HUES48 (cell line): ENCODE data around the gene PTGES2.

Experiments used
- H3K27ac ChIP-seq: one replicate; pipeline ENCODE4 v1.7.0; 2013; ENCODE audit warnings: low read depth, low read length, inconsistent platforms
- H3K27me3 ChIP-seq: 2 replicates; pipeline ENCODE4 v1.6.1; 2013; ENCODE audit warnings: mild to moderate bottlenecking, low read length; ENCODE audit not compliant: control insufficient read depth, insufficient read depth
- H3K36me3 ChIP-seq: 2 replicates; pipeline ENCODE4 v1.6.1; 2013; ENCODE audit warnings: low read length; ENCODE audit not compliant: control insufficient read depth, insufficient read depth
- H3K4me1 ChIP-seq: 2 replicates; pipeline ENCODE4 v1.6.1; 2013; ENCODE audit warnings: mild to moderate bottlenecking, low read length; ENCODE audit not compliant: control insufficient read depth, insufficient read depth
- H3K4me3 ChIP-seq: 2 replicates; pipeline ENCODE4 v1.5.1; 2013; ENCODE audit warnings: mild to moderate bottlenecking, low read depth, low read length
- H3K9ac ChIP-seq: 2 replicates; pipeline ENCODE4 v1.6.1; 2013; ENCODE audit warnings: mild to moderate bottlenecking, low read depth, low read length, moderate library complexity
- H3K9me3 ChIP-seq: 2 replicates; pipeline ENCODE4 v1.6.1; 2013; ENCODE audit warnings: low read length; ENCODE audit not compliant: control insufficient read depth, insufficient read depth

The PTGES2 gene

DNA sequence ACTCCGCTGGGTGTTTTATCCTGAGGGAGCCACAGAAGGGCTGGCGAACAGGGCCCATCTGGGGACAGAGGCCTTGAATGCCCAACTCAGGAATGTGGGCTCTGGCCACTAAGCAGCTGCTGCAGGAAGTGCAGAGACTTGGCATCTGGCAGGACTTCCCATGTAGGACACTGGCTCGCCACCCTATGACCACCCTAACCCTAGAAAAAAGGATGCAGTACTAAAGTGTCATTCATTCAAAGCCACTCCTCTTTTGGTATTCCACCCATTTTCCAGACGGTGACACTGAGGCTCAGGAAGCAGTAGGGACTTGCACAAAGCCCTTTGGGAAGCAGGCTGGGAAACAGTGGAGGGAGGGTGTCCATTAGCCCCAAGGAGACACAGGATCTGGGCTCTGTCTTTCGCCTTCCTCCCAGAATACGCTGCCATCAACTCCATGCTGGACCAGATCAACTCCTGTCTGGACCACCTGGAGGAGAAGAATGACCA, 35.5 kb upstream of the PTGES2 start:
- no peak overlapping the region for H3K27ac ChIP-seq

DNA sequence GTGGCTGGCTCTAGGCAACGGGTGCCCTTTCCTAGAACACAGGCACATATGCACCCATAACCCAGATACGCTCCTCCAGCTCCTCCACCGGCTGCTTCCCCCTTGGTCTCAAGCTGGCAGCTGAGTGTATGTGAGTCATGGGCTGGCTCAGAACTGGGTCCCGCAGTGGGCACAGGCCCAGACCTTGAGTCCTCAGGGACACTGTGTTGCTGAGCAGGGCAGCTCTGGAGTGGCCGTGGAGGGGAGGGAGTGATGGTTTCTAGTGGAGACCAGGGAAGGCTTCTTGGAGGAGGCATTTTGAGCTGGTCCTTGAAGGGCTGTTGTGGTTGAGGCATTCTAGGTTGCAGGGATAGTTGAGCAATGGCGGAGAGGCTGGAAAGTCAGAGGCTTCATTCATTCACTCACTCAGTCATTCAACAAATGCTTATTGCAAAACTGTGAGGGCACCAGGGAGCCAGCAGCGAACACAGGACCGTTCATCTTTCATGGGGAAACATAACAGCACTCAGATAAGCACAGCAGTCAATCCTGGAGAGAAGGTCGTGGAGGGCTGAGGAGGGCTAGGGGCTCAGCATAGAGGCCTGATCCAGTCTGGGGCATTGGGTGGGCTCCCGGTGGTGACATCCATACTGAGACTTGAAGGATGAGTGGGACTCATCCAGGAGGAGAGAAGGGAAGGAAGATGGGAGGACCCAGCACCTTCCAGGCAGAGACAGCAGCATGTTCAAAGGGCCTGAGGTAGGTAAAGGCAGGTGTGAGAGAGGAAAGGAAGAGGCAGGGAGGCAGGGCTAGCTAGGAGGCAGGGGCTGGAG, 34.9 kb upstream of the PTGES2 start:
- H3K4me3 ChIP-seq, result no peak overlapping the region
- peaks cover 47% of the 10 kb centered on the region for H3K36me3 ChIP-seq
- no peak overlapping the region for H3K9ac ChIP-seq
- no peaks in the 10 kb centered on the region for H3K27me3 ChIP-seq
- no peak overlapping the region for H3K27ac ChIP-seq
- H3K4me1 ChIP-seq, result peaks cover 12% of the 10 kb centered on the region
- H3K9me3 ChIP-seq, result no peaks in the 10 kb centered on the region

More for the DNA sequence above, 35.5 kb upstream of the PTGES2 start:
- Histone ChIP-seq H3K4me1 (peaks cover 12% of the 10 kb centered on the region), H3K36me3 (peaks cover 53% of the 10 kb centered on the region), H3K27me3 (no peaks in the 10 kb centered on the region), H3K4me3 (no peak overlapping the region), H3K9ac (no peak overlapping the region), H3K9me3 (no peaks in the 10 kb centered on the region)

GRCh38 chr9:128161215-128161902, 33.8 kb upstream of the PTGES2 start:
- H3K4me3 ChIP-seq, result peak overlapping the region; percentile 94
- H3K27ac ChIP-seq, result no peak overlapping the region
- H3K36me3 ChIP-seq, result peaks cover 36% of the 10 kb centered on the region
- H3K4me1 ChIP-seq, result peaks cover 12% of the 10 kb centered on the region
- no peaks in the 10 kb centered on the region for H3K9me3 ChIP-seq
- H3K9ac ChIP-seq, result no peak overlapping the region
- H3K27me3 ChIP-seq, result no peaks in the 10 kb centered on the region

- H3K4me3 ChIP-seq, result peak overlapping the region; percentile 94
- no peaks in the 10 kb centered on the region for H3K27me3 ChIP-seq
- H3K9me3 ChIP-seq, result no peaks in the 10 kb centered on the region
- peaks cover 30% of the 10 kb centered on the region for H3K36me3 ChIP-seq
- H3K9ac ChIP-seq, result peak overlapping the region; percentile 89
- peak overlapping the region; percentile 70 for H3K27ac ChIP-seq
- H3K4me1 ChIP-seq, result peaks cover 12% of the 10 kb centered on the region
Measured at GRCh38 chr9:128160603-128160987, 33.1 kb upstream of the PTGES2 start.

GRCh38 chr9:128159784-128160602, 32.5 kb upstream of the PTGES2 start, which contains the start of gene BBLN:
TSS of gene BBLN (plus strand) at chr9:128160265. CDS start at chr9:128160408, 143 bp downstream.
- peak within 1 kb of the TSS; percentile 84 for H3K27ac ChIP-seq
- H3K27me3 ChIP-seq, result no peaks in the 10 kb centered on the region
- H3K4me3 ChIP-seq, result peak within 1 kb of the TSS; percentile 94
- peaks cover 12% of the 10 kb centered on the region for H3K4me1 ChIP-seq
- H3K36me3 ChIP-seq, result peaks cover 30% of the 10 kb centered on the region
- H3K9me3 ChIP-seq, result no peaks in the 10 kb centered on the region
- H3K9ac ChIP-seq, result peak within 1 kb of the TSS; percentile 90

GRCh38 chr9:128159522-128159783, 31.9 kb upstream of the PTGES2 start:
- no peaks in the 10 kb centered on the region for H3K9me3 ChIP-seq
- no peaks in the 10 kb centered on the region for H3K27me3 ChIP-seq
- peak overlapping the region; percentile 90 for H3K9ac ChIP-seq
- H3K4me3 ChIP-seq, result peak overlapping the region; percentile 70
- H3K4me1 ChIP-seq, result peaks cover 12% of the 10 kb centered on the region
- H3K27ac ChIP-seq, result peak overlapping the region; percentile 84
- H3K36me3 ChIP-seq, result peaks cover 26% of the 10 kb centered on the region

GRCh38 chr9:128155736-128156500, 28.4 kb upstream of the PTGES2 start:
- Histone ChIP-seq H3K27me3 (no peaks in the 10 kb centered on the region), H3K27ac (no peak overlapping the region), H3K4me1 (peaks cover 9% of the 10 kb centered on the region), H3K4me3 (no peak overlapping the region), H3K9ac (no peak overlapping the region), H3K9me3 (no peaks in the 10 kb centered on the region), H3K36me3 (no peaks in the 10 kb centered on the region)

DNA sequence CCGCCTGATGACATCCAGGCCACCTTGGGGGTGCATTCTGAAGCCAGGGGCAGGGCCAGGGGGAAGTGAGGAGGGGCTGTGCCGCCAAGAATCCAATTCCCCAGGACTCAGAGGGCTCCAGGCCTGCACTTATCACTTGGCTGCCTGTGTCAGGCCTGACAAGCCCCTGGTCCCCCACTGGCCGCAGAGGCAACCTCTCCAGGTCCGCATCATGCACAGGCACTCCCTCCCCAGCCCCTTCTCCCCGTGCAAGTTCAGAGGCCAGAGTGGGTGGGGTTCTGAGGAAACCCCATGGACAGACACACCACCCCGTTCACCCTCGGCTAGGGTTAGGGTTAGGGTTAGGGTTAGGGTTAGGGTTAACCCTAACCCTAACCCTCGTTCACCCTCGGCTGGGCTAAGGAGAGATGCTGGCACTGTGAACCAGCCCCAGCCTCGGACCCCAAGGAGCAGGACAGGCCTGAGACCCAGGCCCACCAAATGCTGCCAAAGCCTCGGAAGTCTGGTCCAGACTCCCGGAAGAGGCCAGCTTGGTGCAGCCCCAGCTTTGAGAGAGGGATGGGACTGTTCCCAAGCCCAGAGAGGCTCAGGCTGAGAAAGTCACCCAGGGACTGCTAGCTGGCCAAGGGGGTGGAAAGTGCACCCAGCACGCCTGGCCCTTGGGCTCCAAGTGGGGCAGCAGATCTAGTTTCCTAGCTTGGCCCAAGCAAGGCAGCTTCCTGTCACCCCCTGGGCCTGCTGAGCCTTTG, 26.6 kb upstream of the PTGES2 start:
- Histone ChIP-seq H3K4me1 (peaks cover 7% of the 10 kb centered on the region; the same call in 1 of the 2 replicates), H3K36me3 (no peaks in the 10 kb centered on the region), H3K9me3 (no peaks in the 10 kb centered on the region), H3K27ac (no peak overlapping the region), H3K27me3 (no peaks in the 10 kb centered on the region), H3K9ac (no peak overlapping the region), H3K4me3 (no peak overlapping the region)

DNA sequence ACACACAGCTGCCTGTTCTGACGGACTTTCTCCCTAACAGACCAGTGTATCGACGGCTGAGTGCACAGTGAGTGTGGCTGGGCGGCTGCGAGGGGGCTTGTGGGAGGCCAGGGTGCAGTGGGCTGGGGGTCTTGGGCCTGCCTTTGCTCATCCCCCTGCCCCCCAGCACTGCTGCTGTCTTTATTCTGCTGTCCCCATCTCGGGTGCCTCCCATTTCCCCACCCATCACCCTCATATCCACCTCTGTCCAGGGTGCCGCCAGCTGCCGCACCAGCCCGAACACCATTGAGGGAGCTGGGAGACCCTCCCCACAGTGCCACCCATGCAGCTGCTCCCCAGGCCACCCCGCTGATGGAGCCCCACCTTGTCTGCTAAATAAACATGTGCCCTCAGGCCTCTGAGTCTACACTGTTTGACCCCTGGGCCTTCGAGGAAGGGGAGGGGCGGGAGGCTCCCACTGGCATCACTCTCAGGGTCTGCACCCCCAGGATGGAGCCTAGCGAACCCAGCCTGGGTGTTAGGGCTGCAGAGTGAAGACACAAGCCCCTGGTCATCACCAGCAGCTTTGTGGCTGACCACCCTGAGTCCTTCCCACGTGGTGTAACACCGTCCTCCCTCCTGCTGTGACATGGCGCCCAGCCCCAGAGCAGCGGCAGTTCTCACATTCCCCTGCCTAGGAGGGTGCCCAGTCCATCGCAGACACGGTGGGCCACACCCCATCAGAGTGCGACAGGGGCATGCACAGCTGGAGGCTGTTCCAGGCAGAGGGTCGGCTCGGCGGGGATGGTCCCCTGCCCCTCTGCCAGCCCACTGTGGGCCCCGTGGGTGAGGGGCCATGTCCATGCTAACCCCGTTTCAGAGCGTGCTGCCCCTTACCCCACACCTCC, 25.8 kb upstream of the PTGES2 start:
- no peak overlapping the region for H3K4me3 ChIP-seq

More for the DNA sequence above, 25.8 kb upstream of the PTGES2 start:
- H3K27ac ChIP-seq, result no peak overlapping the region
- no peaks in the 10 kb centered on the region for H3K27me3 ChIP-seq
- H3K9me3 ChIP-seq, result no peaks in the 10 kb centered on the region
- H3K36me3 ChIP-seq, result no peaks in the 10 kb centered on the region
- peaks cover 7% of the 10 kb centered on the region; the same call in 1 of the 2 replicates for H3K4me1 ChIP-seq
- H3K9ac ChIP-seq, result no peak overlapping the region
